Mesenchymal stem cell (in vitro differentiated cells and primary cell): ENCODE results near the gene CXCL10.

Source experiments
- DNase-seq: peaks from one replicate; pipeline ENCODE4 v3.0.0-alpha.2; 2013
- H2AFZ ChIP-seq: one replicate; pipeline ENCODE4 v1.6.1; 2013; ENCODE audit warnings: low read depth, mild to moderate bottlenecking, control low read depth, inconsistent platforms, low read length, moderate library complexity
- H2AK5ac ChIP-seq: 2 replicates; pipeline ENCODE4 v1.6.1; 2013; ENCODE audit warnings: low read length, moderate library complexity, mild to moderate bottlenecking, inconsistent platforms; ENCODE audit not compliant: severe bottlenecking
- H2BK120ac ChIP-seq: one replicate; pipeline ENCODE4 v1.6.1; 2013; ENCODE audit warnings: low read depth, mild to moderate bottlenecking, inconsistent platforms, low read length, moderate library complexity
- H2BK12ac ChIP-seq, 2 experiments: one replicate each; pipeline ENCODE4 v1.6.1; 2013; ENCODE audit warnings: inconsistent platforms in 2 of 2, low read length in 2 of 2, mild to moderate bottlenecking in 2 of 2, moderate library complexity in 2 of 2, control low read depth in 1 of 2
- H2BK15ac ChIP-seq: one replicate; pipeline ENCODE4 v1.6.1; 2013; ENCODE audit warnings: mild to moderate bottlenecking, low read depth, inconsistent platforms; ENCODE audit not compliant: poor library complexity, severe bottlenecking
- H2BK5ac ChIP-seq: 2 replicates; pipeline ENCODE4 v1.6.1; 2013; ENCODE audit warnings: low read depth, mild to moderate bottlenecking, low read length, control low read depth, inconsistent platforms; ENCODE audit not compliant: poor library complexity, severe bottlenecking
- H3K14ac ChIP-seq, 2 experiments: one replicate each; pipeline ENCODE4 v1.6.1; 2013; ENCODE audit warnings: inconsistent platforms in 2 of 2, low read length in 2 of 2, control low read depth in 1 of 2, mild to moderate bottlenecking in 1 of 2, moderate library complexity in 1 of 2
- H3K18ac ChIP-seq, 2 experiments: one replicate each; pipeline ENCODE4 v1.6.1; 2013; ENCODE audit warnings: inconsistent platforms in 2 of 2, low read length in 2 of 2, control low read depth in 1 of 2, low read depth in 1 of 2, mild to moderate bottlenecking in 1 of 2
- H3K23ac ChIP-seq, 2 experiments: one replicate each; pipeline ENCODE4 v1.6.1; 2013; ENCODE audit warnings: inconsistent platforms in 2 of 2, low read length in 2 of 2, mild to moderate bottlenecking in 2 of 2, moderate library complexity in 2 of 2, control low read depth in 1 of 2
- H3K27ac ChIP-seq: 2 replicates; pipeline ENCODE4 v1.5.1; 2013; ENCODE audit warnings: mild to moderate bottlenecking, moderate library complexity, low read length, control low read depth, inconsistent platforms; ENCODE audit not compliant: poor library complexity, severe bottlenecking
- H3K27me3 ChIP-seq, 2 experiments: 2 replicates each; pipeline versions ENCODE4 v1.6.1 to v1.7.0; 2013; ENCODE audit warnings: low read length in 2 of 2, mild to moderate bottlenecking in 2 of 2, moderate library complexity in 2 of 2, control low read depth in 1 of 2, inconsistent platforms in 1 of 2; ENCODE audit not compliant: control insufficient read depth in 1 of 2, insufficient read depth in 1 of 2
- H3K36me3 ChIP-seq, 2 experiments: 2 replicates each; pipeline versions ENCODE4 v1.6.1 to v1.7.0; 2013; ENCODE audit warnings: low read length in 2 of 2, control low read depth in 1 of 2, inconsistent platforms in 1 of 2, low read depth in 1 of 2, mild to moderate bottlenecking in 1 of 2; ENCODE audit not compliant: insufficient read depth in 2 of 2, control insufficient read depth in 1 of 2
- H3K4ac ChIP-seq, 2 experiments: one replicate each; pipeline ENCODE4 v1.6.1; 2013; ENCODE audit warnings: inconsistent platforms in 2 of 2, low read length in 2 of 2, mild to moderate bottlenecking in 2 of 2, moderate library complexity in 2 of 2, control low read depth in 1 of 2, low read depth in 1 of 2
- H3K4me1 ChIP-seq: 2 replicates; pipeline ENCODE4 v1.6.1; 2013; ENCODE audit warnings: low read depth, low read length, control low read depth; ENCODE audit not compliant: control insufficient read depth, insufficient read depth
- H3K4me2 ChIP-seq: 2 replicates; pipeline ENCODE4 v1.6.1; 2013; ENCODE audit warnings: low read length, mild to moderate bottlenecking, inconsistent platforms; ENCODE audit not compliant: poor library complexity, severe bottlenecking
- H3K4me3 ChIP-seq, 2 experiments: 2 replicates each; pipeline versions ENCODE4 v1.5.1 to v1.7.0; 2013; ENCODE audit warnings: low read length in 2 of 2, mild to moderate bottlenecking in 2 of 2, control low read depth in 1 of 2, low read depth in 1 of 2; ENCODE audit not compliant: insufficient read depth in 1 of 2
- H3K79me1 ChIP-seq: replicated peaks from 2 replicates; pipeline ENCODE4 v1.6.1; 2013; ENCODE audit warnings: mild to moderate bottlenecking, control low read depth, low read length, inconsistent platforms; ENCODE audit not compliant: poor library complexity, severe bottlenecking
- H3K9ac ChIP-seq: 2 replicates; pipeline ENCODE4 v1.7.0; 2013; ENCODE audit warnings: mild to moderate bottlenecking, low read length, moderate library complexity
- H3K9me3 ChIP-seq: 2 replicates; pipeline ENCODE4 v1.7.0; 2013; ENCODE audit warnings: mild to moderate bottlenecking, low read length; ENCODE audit not compliant: control insufficient read depth
- H4K8ac ChIP-seq: one replicate; pipeline ENCODE4 v1.6.1; 2013; ENCODE audit warnings: inconsistent platforms, mild to moderate bottlenecking, low read length, moderate library complexity
- H4K91ac ChIP-seq: one replicate; pipeline ENCODE4 v1.6.1; 2013; ENCODE audit warnings: mild to moderate bottlenecking, low read length, inconsistent platforms
- WGBS: methylation state at CpG from one replicate; pipeline ENCODE4 v1.1.7; 2013; ENCODE audit warnings: mixed read lengths; 5-methylcytosine and 5-hydroxymethylcytosine counted together

Gene CXCL10

GRCh38 chr4:76003035-76003434, 20.3 kb downstream of the CXCL10 start:
- H2BK120ac ChIP-seq = no peak overlapping the region
- no peak overlapping the region for H3K18ac ChIP-seq
- no peak overlapping the region for H3K14ac ChIP-seq
- H3K4me1 ChIP-seq = no peaks in the 10 kb centered on the region
- no peak overlapping the region for H2BK5ac ChIP-seq
- no peak overlapping the region for H3K23ac ChIP-seq
- WGBS = 82% methylated on average over 2 of the region's 2 CpGs
- H3K4me2 ChIP-seq = no peak overlapping the region
- no peak overlapping the region for H2AK5ac ChIP-seq
- no peak overlapping the region for H2BK15ac ChIP-seq
- no peak overlapping the region for H2AFZ ChIP-seq
- H3K79me1 ChIP-seq = no peaks in the 10 kb centered on the region
- no peak for DNase-seq
- no peak overlapping the region for H3K27ac ChIP-seq
- H3K27me3 ChIP-seq = peaks cover 0 to 8% of the 10 kb centered on the region in 2 experiments
- no peak overlapping the region for H3K9ac ChIP-seq
- no peak overlapping the region for H3K4ac ChIP-seq
- no peak overlapping the region for H3K4me3 ChIP-seq
- no peaks in the 10 kb centered on the region for H3K9me3 ChIP-seq
- H4K8ac ChIP-seq = no peak overlapping the region
- H2BK12ac ChIP-seq = no peak overlapping the region
- H3K36me3 ChIP-seq = no peaks in the 10 kb centered on the region
- H4K91ac ChIP-seq = no peak overlapping the region

- Histone ChIP-seq H4K8ac (no peak overlapping the region), H3K36me3 (no peaks in the 10 kb centered on the region), H3K9ac (no peak overlapping the region), H3K4me1 (no peaks in the 10 kb centered on the region), H2BK120ac (no peak overlapping the region), H2BK5ac (no peak overlapping the region), H2AFZ (no peak overlapping the region), H3K4ac (no peak overlapping the region), H4K91ac (no peak overlapping the region), H2BK15ac (no peak overlapping the region), H2BK12ac (no peak overlapping the region), H3K27me3 (peaks cover 0 to 8% of the 10 kb centered on the region in 2 experiments), H3K27ac (no peak overlapping the region), H3K9me3 (no peaks in the 10 kb centered on the region), H3K79me1 (no peaks in the 10 kb centered on the region), H3K4me2 (no peak overlapping the region), H3K4me3 (no peak overlapping the region), H3K18ac (no peak overlapping the region), H3K14ac (no peak overlapping the region), H3K23ac (no peak overlapping the region), H2AK5ac (no peak overlapping the region)
- WGBS = 70% methylated on average over 4 of the region's 4 CpGs
- DNase-seq = no peak
These were observed 21.1 kb downstream of the CXCL10 start for GRCh38 chr4:76002176-76002575.

GRCh38 chr4:76001700-76002099, 21.6 kb downstream of the CXCL10 start:
- 96% methylated on average over 4 of the region's 7 CpGs for WGBS
- H2BK15ac ChIP-seq = no peak overlapping the region

GRCh38 chr4:76000279-76000678, 23.0 kb downstream of the CXCL10 start:
- DNase-seq = no peak
- Histone ChIP-seq H3K27me3 (peaks cover 0 to 5% of the 10 kb centered on the region in 2 experiments), H3K27ac (no peak overlapping the region), H2AK5ac (no peak overlapping the region), H3K9ac (no peak overlapping the region), H4K8ac (no peak overlapping the region), H3K4me3 (no peak overlapping the region), H3K18ac (no peak overlapping the region), H4K91ac (no peak overlapping the region), H2BK12ac (no peak overlapping the region), H3K79me1 (no peaks in the 10 kb centered on the region), H3K4me1 (no peaks in the 10 kb centered on the region), H3K4me2 (no peak overlapping the region), H2BK5ac (no peak overlapping the region), H3K4ac (no peak overlapping the region), H2BK120ac (no peak overlapping the region), H3K14ac (no peak overlapping the region), H3K9me3 (no peaks in the 10 kb centered on the region), H2BK15ac (no peak overlapping the region), H3K23ac (no peak overlapping the region), H2AFZ (no peak overlapping the region), H3K36me3 (no peaks in the 10 kb centered on the region)
- 90% methylated on average over 1 of the region's 1 CpG for WGBS

More at GRCh38 chr4:76001700-76002099, 21.6 kb downstream of the CXCL10 start:
- H2AFZ ChIP-seq = no peak overlapping the region
- no peak overlapping the region for H2BK120ac ChIP-seq
- H2BK12ac ChIP-seq = no peak overlapping the region
- no peak for DNase-seq
- no peak overlapping the region for H3K27ac ChIP-seq
- no peak overlapping the region for H3K23ac ChIP-seq
- no peak overlapping the region for H3K4me3 ChIP-seq
- no peak overlapping the region for H4K91ac ChIP-seq
- no peak overlapping the region for H4K8ac ChIP-seq
- H3K18ac ChIP-seq = no peak overlapping the region
- no peak overlapping the region for H3K9ac ChIP-seq
- H2AK5ac ChIP-seq = no peak overlapping the region
- H3K27me3 ChIP-seq = peaks cover 0 to 8% of the 10 kb centered on the region in 2 experiments
- no peak overlapping the region for H2BK5ac ChIP-seq
- no peaks in the 10 kb centered on the region for H3K4me1 ChIP-seq
- H3K14ac ChIP-seq = no peak overlapping the region
- H3K9me3 ChIP-seq = no peaks in the 10 kb centered on the region
- no peak overlapping the region for H3K4me2 ChIP-seq
- H3K36me3 ChIP-seq = no peaks in the 10 kb centered on the region
- no peaks in the 10 kb centered on the region for H3K79me1 ChIP-seq
- H3K4ac ChIP-seq = no peak overlapping the region
